MM.1S (cell line): Measurements from ENCODE around the gene DVL2.

Experiments used
- CTCF ChIP-seq: fragments of 300-600 bp; sonication (generic); IDR thresholded peaks from 2 replicates; pipeline ENCODE4 v1.5.1; 2016; ENCODE audit warnings: antibody characterized with exemption, low read length, mixed read lengths
- EZH2phosphoT487 ChIP-seq: fragments of 300-600 bp; sonication (generic); IDR thresholded peaks from 2 replicates; pipeline ENCODE4 v1.6.1; 2018; ENCODE audit warnings: antibody characterized with exemption, low read length

- no peak for TF ChIP-seq CTCF
- TF ChIP-seq EZH2phosphoT487, result no peak
These were observed 29.4 kb upstream of the DVL2 start for GRCh38 chr17:7263801-7264078.
